Trophoblast cell (in vitro differentiated cells and primary cell): ENCODE results near the gene DNMT3A.

ENCODE experiments used
- DNase-seq, 2 donors: peaks; one replicate each; pipeline ENCODE4 v3.0.0-alpha.2; 2016
- H2AFZ ChIP-seq: 2 replicates; pipeline ENCODE4 v1.6.1; 2013; ENCODE audit warnings: low read length, moderate library complexity, mild to moderate bottlenecking; ENCODE audit not compliant: insufficient read depth, poor library complexity
- H2AK5ac ChIP-seq: 2 replicates; pipeline ENCODE4 v1.6.1; 2013; ENCODE audit warnings: mild to moderate bottlenecking, low read length
- H2BK120ac ChIP-seq: 2 replicates; pipeline ENCODE4 v1.6.1; 2013; ENCODE audit warnings: low read length, mild to moderate bottlenecking, moderate library complexity; ENCODE audit not compliant: insufficient read depth, poor library complexity
- H2BK12ac ChIP-seq: 2 replicates; pipeline ENCODE4 v1.6.1; 2013; ENCODE audit warnings: mild to moderate bottlenecking, low read length, moderate library complexity
- H2BK5ac ChIP-seq: 2 replicates; pipeline ENCODE4 v1.6.1; 2013; ENCODE audit warnings: low read length, low read depth, moderate library complexity, mild to moderate bottlenecking; ENCODE audit not compliant: poor library complexity
- H3K14ac ChIP-seq: 2 replicates; pipeline ENCODE4 v1.6.1; 2013; ENCODE audit warnings: mild to moderate bottlenecking, low read length
- H3K18ac ChIP-seq: 2 replicates; pipeline ENCODE4 v1.6.1; 2013; ENCODE audit warnings: mild to moderate bottlenecking, low read length
- H3K23ac ChIP-seq: 2 replicates; pipeline ENCODE4 v1.6.1; 2013; ENCODE audit warnings: low read length
- H3K27ac ChIP-seq: 2 replicates; pipeline ENCODE4 v1.5.1; 2013; ENCODE audit warnings: low read depth, mild to moderate bottlenecking, inconsistent platforms, low read length, moderate library complexity
- H3K27me3 ChIP-seq: 2 replicates; pipeline ENCODE4 v1.6.1; 2013; ENCODE audit warnings: inconsistent platforms, mild to moderate bottlenecking, low read length, moderate library complexity; ENCODE audit not compliant: insufficient read depth
- H3K36me3 ChIP-seq, 2 experiments: 1 replicate in 1 of 2; 2 replicates in 1 of 2; pipeline ENCODE4 v1.6.1; 2013; ENCODE audit warnings: low read length in 2 of 2, mild to moderate bottlenecking in 2 of 2, moderate library complexity in 1 of 2; ENCODE audit not compliant: insufficient read depth in 2 of 2, control insufficient read depth in 1 of 2
- H3K4ac ChIP-seq: 2 replicates; pipeline ENCODE4 v1.6.1; 2013; ENCODE audit warnings: low read depth, mild to moderate bottlenecking, low read length, moderate library complexity
- H3K4me1 ChIP-seq, 2 experiments: 1 replicate in 1 of 2; 2 replicates in 1 of 2; pipeline ENCODE4 v1.6.1; 2013; ENCODE audit warnings: low read length in 2 of 2, mild to moderate bottlenecking in 2 of 2, moderate library complexity in 1 of 2; ENCODE audit not compliant: insufficient read depth in 2 of 2, control insufficient read depth in 1 of 2
- H3K4me2 ChIP-seq: 2 replicates; pipeline ENCODE4 v1.6.1; 2013; ENCODE audit warnings: inconsistent platforms, mild to moderate bottlenecking, low read length, moderate library complexity
- H3K4me3 ChIP-seq: 2 replicates; pipeline ENCODE4 v1.5.1; 2013; ENCODE audit warnings: mild to moderate bottlenecking, low read depth, low read length, inconsistent platforms
- H3K79me1 ChIP-seq: one replicate; pipeline ENCODE4 v1.6.1; 2013; ENCODE audit warnings: low read length
- H3K79me2 ChIP-seq: 2 replicates; pipeline ENCODE4 v1.6.1; 2013; ENCODE audit warnings: low read length, mild to moderate bottlenecking; ENCODE audit not compliant: control insufficient read depth, insufficient read depth, poor library complexity
- H3K9ac ChIP-seq: 2 replicates; pipeline ENCODE4 v1.6.1; 2013; ENCODE audit warnings: mild to moderate bottlenecking, low read length
- H3K9me3 ChIP-seq: 2 replicates; pipeline ENCODE4 v1.6.1; 2013; ENCODE audit warnings: low read depth, mild to moderate bottlenecking, control low read depth, inconsistent platforms, low read length; ENCODE audit not compliant: insufficient read depth
- H4K12ac ChIP-seq: 2 replicates; pipeline ENCODE4 v1.6.1; 2013; ENCODE audit warnings: low read depth, mild to moderate bottlenecking, low read length, moderate library complexity
- H4K8ac ChIP-seq: 2 replicates; pipeline ENCODE4 v1.6.1; 2013; ENCODE audit warnings: low read depth, mild to moderate bottlenecking, low read length, moderate library complexity
- H4K91ac ChIP-seq: one replicate; pipeline ENCODE4 v1.6.1; 2013; ENCODE audit warnings: low read depth, mild to moderate bottlenecking, low read length, moderate library complexity
- WGBS: extraction: QIAGEN DNeasy Blood & Tissue Kit; methylation state at CpG from one replicate; pipeline ENCODE4 v1.1.7; 2013; ENCODE audit warnings: missing lambda C conversion rate; ENCODE audit not compliant: insufficient read length, insufficient coverage; ENCODE audit errors: extremely low coverage; 5-methylcytosine and 5-hydroxymethylcytosine counted together

The DNMT3A gene

DNA sequence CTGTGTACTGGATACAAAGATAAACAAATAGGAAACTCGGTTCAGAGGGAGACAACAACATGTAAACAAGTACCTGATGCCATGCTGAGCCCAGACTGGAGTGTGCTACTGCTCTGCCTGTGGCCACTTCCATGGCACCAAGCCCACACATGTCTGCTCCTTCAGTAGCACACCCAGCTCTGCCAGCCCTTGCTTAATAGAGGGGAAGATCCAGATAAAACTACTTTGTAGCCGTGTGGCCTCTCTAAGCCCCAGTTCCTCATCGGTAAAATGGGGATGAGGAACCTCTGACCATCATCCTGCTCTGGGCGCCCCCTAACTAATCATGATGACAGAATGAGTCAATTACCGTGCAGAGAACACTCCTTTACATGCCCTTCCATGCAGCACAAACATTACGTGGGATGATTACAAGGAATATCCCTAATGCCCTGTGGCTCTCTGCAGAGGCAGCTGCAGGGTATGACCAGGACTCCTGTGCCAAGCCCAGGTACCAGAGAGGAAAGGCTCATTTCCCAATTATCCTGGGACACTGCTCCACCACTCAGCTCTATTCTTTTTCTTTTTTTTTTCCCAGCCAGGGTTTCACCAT is 34.9 kb downstream of the DNMT3A start:
- H3K4me3 ChIP-seq: no peak overlapping the region
- H3K27me3 ChIP-seq: no peaks in the 10 kb centered on the region
- peak in 1 of 2 donors; percentile 27 for DNase-seq
- no peak overlapping the region for H2BK5ac ChIP-seq
- no peak overlapping the region for H4K12ac ChIP-seq
- H3K18ac ChIP-seq: no peak overlapping the region
- no peak overlapping the region for H2BK12ac ChIP-seq
- peaks cover 4 to 8% of the 10 kb centered on the region in 2 experiments for H3K4me1 ChIP-seq
- no peak overlapping the region for H3K9ac ChIP-seq
- H3K4ac ChIP-seq: no peak overlapping the region
- H3K36me3 ChIP-seq: no peaks in the 10 kb centered on the region
- no peaks in the 10 kb centered on the region for H3K79me1 ChIP-seq
- no peak overlapping the region for H2BK120ac ChIP-seq
- no peak overlapping the region for H4K91ac ChIP-seq
- H3K79me2 ChIP-seq: no peaks in the 10 kb centered on the region
- no peak overlapping the region for H3K27ac ChIP-seq
- H2AK5ac ChIP-seq: no peak overlapping the region
- no peak overlapping the region for H3K4me2 ChIP-seq
- no CpG with 5 or more reads among the region's 6 CpGs for WGBS
- no peaks in the 10 kb centered on the region for H3K9me3 ChIP-seq
- H3K23ac ChIP-seq: no peak overlapping the region
- no peak overlapping the region for H2AFZ ChIP-seq
- H4K8ac ChIP-seq: no peak overlapping the region
- H3K14ac ChIP-seq: no peak overlapping the region

DNA sequence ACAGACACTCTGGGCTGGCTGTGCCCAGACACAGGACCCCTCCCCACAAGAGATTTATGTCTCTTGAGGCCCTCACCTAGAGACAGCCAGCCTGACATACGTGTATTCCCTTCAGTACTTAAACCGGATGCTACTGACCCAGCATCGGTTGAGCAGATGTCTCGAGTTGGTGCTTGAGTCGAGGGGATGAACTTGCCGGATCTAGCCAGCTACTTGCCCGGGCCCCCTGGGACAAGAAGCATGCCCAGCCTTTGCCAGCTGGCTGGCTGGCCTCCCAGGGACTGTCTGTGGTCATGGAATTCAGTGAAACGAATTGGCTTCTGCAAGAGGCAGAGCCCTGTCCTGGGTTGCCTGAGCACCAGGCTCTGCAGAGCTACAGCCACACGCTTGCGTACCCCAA is 36.0 kb downstream of the DNMT3A start:
- Histone ChIP-seq H3K27ac (no peak overlapping the region), H3K4ac (no peak overlapping the region), H3K9me3 (no peaks in the 10 kb centered on the region), H4K12ac (no peak overlapping the region), H2BK120ac (no peak overlapping the region), H3K9ac (no peak overlapping the region), H4K91ac (no peak overlapping the region), H2BK12ac (no peak overlapping the region), H2AK5ac (no peak overlapping the region), H3K4me2 (no peak overlapping the region), H4K8ac (no peak overlapping the region), H3K79me2 (no peaks in the 10 kb centered on the region), H3K36me3 (no peaks in the 10 kb centered on the region), H2BK5ac (no peak overlapping the region), H2AFZ (no peak overlapping the region), H3K27me3 (no peaks in the 10 kb centered on the region), H3K4me1 (peaks cover 4 to 8% of the 10 kb centered on the region in 2 experiments), H3K79me1 (no peaks in the 10 kb centered on the region), H3K14ac (no peak overlapping the region), H3K23ac (no peak overlapping the region), H3K4me3 (peak overlapping the region; percentile 18), H3K18ac (no peak overlapping the region)
- no CpG with 5 or more reads among the region's 10 CpGs for WGBS
- DNase-seq: no peak

- Histone ChIP-seq H3K79me2 (no peaks in the 10 kb centered on the region), H3K79me1 (no peaks in the 10 kb centered on the region), H3K27ac (no peak overlapping the region), H3K18ac (no peak overlapping the region), H3K4ac (no peak overlapping the region), H3K4me3 (no peak overlapping the region), H2BK5ac (no peak overlapping the region), H4K91ac (no peak overlapping the region), H3K14ac (no peak overlapping the region), H3K36me3 (no peaks in the 10 kb centered on the region), H4K12ac (no peak overlapping the region), H2AFZ (no peak overlapping the region), H3K9me3 (no peaks in the 10 kb centered on the region), H3K23ac (no peak overlapping the region), H2BK12ac (no peak overlapping the region), H3K4me1 (peaks cover 0 to 4% of the 10 kb centered on the region in 2 experiments), H3K9ac (no peak overlapping the region), H2BK120ac (no peak overlapping the region), H2AK5ac (no peak overlapping the region), H3K4me2 (no peak overlapping the region), H3K27me3 (no peaks in the 10 kb centered on the region), H4K8ac (no peak overlapping the region)
- DNase-seq: no peak
- WGBS: no CpG with 5 or more reads among the region's 16 CpGs
Measured at GRCh38 chr2:25304826-25305596, 36.7 kb downstream of the DNMT3A start.

DNA sequence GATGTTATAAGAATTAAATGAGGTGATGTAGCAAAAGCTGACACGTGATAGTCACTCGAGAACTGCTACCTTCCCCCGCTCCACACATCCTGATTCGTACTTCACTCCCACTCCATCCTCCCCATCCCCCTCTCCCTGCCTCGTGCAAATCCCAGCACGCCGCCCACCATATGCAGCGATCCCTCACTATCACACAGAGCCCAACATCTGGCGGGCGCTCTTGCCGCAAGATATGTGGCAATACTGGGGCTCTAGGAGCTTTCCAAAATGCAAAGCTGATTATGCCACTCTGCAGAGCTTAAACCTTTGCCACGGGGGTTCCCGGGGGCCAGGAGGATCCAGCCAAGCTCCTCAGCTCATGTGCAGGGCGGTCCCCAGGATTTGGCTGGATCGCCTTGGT is 37.4 kb downstream of the DNMT3A start:
- no peak overlapping the region for H2AFZ ChIP-seq
- no peak overlapping the region for H4K8ac ChIP-seq
- no CpG with 5 or more reads among the region's 15 CpGs for WGBS
- H3K27me3 ChIP-seq: no peaks in the 10 kb centered on the region
- H3K18ac ChIP-seq: no peak overlapping the region
- no peak overlapping the region for H3K27ac ChIP-seq
- H4K12ac ChIP-seq: no peak overlapping the region
- no peak overlapping the region for H3K4me2 ChIP-seq
- no peak overlapping the region for H2BK5ac ChIP-seq
- H2AK5ac ChIP-seq: no peak overlapping the region
- H3K36me3 ChIP-seq: no peaks in the 10 kb centered on the region
- no peaks in the 10 kb centered on the region for H3K79me2 ChIP-seq
- H3K9ac ChIP-seq: no peak overlapping the region
- no peaks in the 10 kb centered on the region for H3K79me1 ChIP-seq
- no peak overlapping the region for H3K23ac ChIP-seq
- H2BK120ac ChIP-seq: no peak overlapping the region
- no peak overlapping the region for H3K4ac ChIP-seq
- H3K9me3 ChIP-seq: no peaks in the 10 kb centered on the region
- peak in 1 of 2 donors; percentile 6 for DNase-seq
- no peak overlapping the region for H3K14ac ChIP-seq
- no peak overlapping the region for H4K91ac ChIP-seq
- H3K4me1 ChIP-seq: peaks cover 2 to 6% of the 10 kb centered on the region in 2 experiments
- no peak overlapping the region for H3K4me3 ChIP-seq
- H2BK12ac ChIP-seq: no peak overlapping the region
